ENCODE measurements around the gene WNT8B.

The WNT8B gene

GRCh38 chr10:100485801-100486495, 23.1 kb downstream of the WNT8B start:
- peaks cover 23% of the 10 kb centered on the region for H3K4me1 ChIP-seq (ENCODE audit: insufficient read depth, low read length)
- H3K9me3 ChIP-seq (ENCODE audit: insufficient read depth, low read depth, low read length): no peaks in the 10 kb centered on the region
- H3K9ac ChIP-seq (ENCODE audit: low read depth, low read length): no peak overlapping the region
- peaks cover 97% of the 10 kb centered on the region for H3K27me3 ChIP-seq (ENCODE audit: insufficient read depth, low read length)
- no peak overlapping the region for H3K27ac ChIP-seq (ENCODE audit: low read length)
- H3K36me3 ChIP-seq (ENCODE audit: insufficient read depth, low read depth, low read length): no peaks in the 10 kb centered on the region
- H3K4me3 ChIP-seq (ENCODE audit: low read length): peak overlapping the region; percentile 29; the same call in 1 of the 2 replicates

- Histone ChIP-seq H3K36me3 (ENCODE audit: insufficient read depth, low read depth, low read length) (no peaks in the 10 kb centered on the region), H3K9ac (ENCODE audit: low read depth, low read length) (no peak overlapping the region), H3K9me3 (ENCODE audit: insufficient read depth, low read depth, low read length) (no peaks in the 10 kb centered on the region), H3K4me3 (ENCODE audit: low read length) (no peak overlapping the region), H3K27me3 (ENCODE audit: insufficient read depth, low read length) (peaks cover 97% of the 10 kb centered on the region), H3K4me1 (ENCODE audit: insufficient read depth, low read length) (peaks cover 23% of the 10 kb centered on the region), H3K27ac (ENCODE audit: low read length) (no peak overlapping the region)
Measured at GRCh38 chr10:100487529-100487928, 24.7 kb downstream of the WNT8B start.

- H3K4me3 ChIP-seq (ENCODE audit: low read length): no peak overlapping the region
- no peaks in the 10 kb centered on the region for H3K9me3 ChIP-seq (ENCODE audit: insufficient read depth, low read depth, low read length)
- H3K36me3 ChIP-seq (ENCODE audit: insufficient read depth, low read depth, low read length): no peaks in the 10 kb centered on the region
- peaks cover 18% of the 10 kb centered on the region for H3K4me1 ChIP-seq (ENCODE audit: insufficient read depth, low read length)
- no peak overlapping the region for H3K27ac ChIP-seq (ENCODE audit: low read length)
- H3K9ac ChIP-seq (ENCODE audit: low read depth, low read length): no peak overlapping the region
- peaks cover 95% of the 10 kb centered on the region for H3K27me3 ChIP-seq (ENCODE audit: insufficient read depth, low read length)
Measured at GRCh38 chr10:100489396-100489795, 26.6 kb downstream of the WNT8B start.

- no peak overlapping the region for H3K4me3 ChIP-seq (ENCODE audit: low read length)
Measured at GRCh38 chr10:100490531-100490930, 27.7 kb downstream of the WNT8B start.

GRCh38 chr10:100496567-100496966, 33.8 kb downstream of the WNT8B start:
- peaks cover 71% of the 10 kb centered on the region for H3K27me3 ChIP-seq (ENCODE audit: insufficient read depth, low read length)
- no peaks in the 10 kb centered on the region for H3K9me3 ChIP-seq (ENCODE audit: insufficient read depth, low read depth, low read length)
- H3K27ac ChIP-seq (ENCODE audit: low read length): no peak overlapping the region
- no peaks in the 10 kb centered on the region for H3K4me1 ChIP-seq (ENCODE audit: insufficient read depth, low read length)
- H3K36me3 ChIP-seq (ENCODE audit: insufficient read depth, low read depth, low read length): no peaks in the 10 kb centered on the region
- no peak overlapping the region for H3K4me3 ChIP-seq (ENCODE audit: low read length)
- no peak overlapping the region for H3K9ac ChIP-seq (ENCODE audit: low read depth, low read length)

More at GRCh38 chr10:100490531-100490930, 27.7 kb downstream of the WNT8B start:
- H3K36me3 ChIP-seq (ENCODE audit: insufficient read depth, low read depth, low read length): no peaks in the 10 kb centered on the region
- peaks cover 9% of the 10 kb centered on the region for H3K4me1 ChIP-seq (ENCODE audit: insufficient read depth, low read length)
- peaks cover 93% of the 10 kb centered on the region for H3K27me3 ChIP-seq (ENCODE audit: insufficient read depth, low read length)
- H3K9me3 ChIP-seq (ENCODE audit: insufficient read depth, low read depth, low read length): no peaks in the 10 kb centered on the region
- no peak overlapping the region for H3K9ac ChIP-seq (ENCODE audit: low read depth, low read length)
- no peak overlapping the region for H3K27ac ChIP-seq (ENCODE audit: low read length)

GRCh38 chr10:100498059-100498458, 35.2 kb downstream of the WNT8B start:
- H3K4me1 ChIP-seq (ENCODE audit: insufficient read depth, low read length): no peaks in the 10 kb centered on the region
- H3K36me3 ChIP-seq (ENCODE audit: insufficient read depth, low read depth, low read length): no peaks in the 10 kb centered on the region
- no peak overlapping the region for H3K9ac ChIP-seq (ENCODE audit: low read depth, low read length)
- no peak overlapping the region for H3K27ac ChIP-seq (ENCODE audit: low read length)
- H3K4me3 ChIP-seq (ENCODE audit: low read length): no peak overlapping the region
- no peaks in the 10 kb centered on the region for H3K9me3 ChIP-seq (ENCODE audit: insufficient read depth, low read depth, low read length)
- peaks cover 58% of the 10 kb centered on the region for H3K27me3 ChIP-seq (ENCODE audit: insufficient read depth, low read length)

GRCh38 chr10:100501423-100501822, 38.6 kb downstream of the WNT8B start:
- H3K4me3 ChIP-seq (ENCODE audit: low read length): no peak overlapping the region
- H3K27me3 ChIP-seq (ENCODE audit: insufficient read depth, low read length): peaks cover 28% of the 10 kb centered on the region
- H3K27ac ChIP-seq (ENCODE audit: low read length): no peak overlapping the region
- H3K9me3 ChIP-seq (ENCODE audit: insufficient read depth, low read depth, low read length): no peaks in the 10 kb centered on the region
- no peaks in the 10 kb centered on the region for H3K4me1 ChIP-seq (ENCODE audit: insufficient read depth, low read length)
- H3K9ac ChIP-seq (ENCODE audit: low read depth, low read length): no peak overlapping the region
- H3K36me3 ChIP-seq (ENCODE audit: insufficient read depth, low read depth, low read length): no peaks in the 10 kb centered on the region

- Histone ChIP-seq H3K36me3 (ENCODE audit: insufficient read depth, low read depth, low read length) (no peaks in the 10 kb centered on the region), H3K4me3 (ENCODE audit: low read length) (no peak overlapping the region), H3K9me3 (ENCODE audit: insufficient read depth, low read depth, low read length) (no peaks in the 10 kb centered on the region), H3K9ac (ENCODE audit: low read depth, low read length) (no peak overlapping the region), H3K27me3 (ENCODE audit: insufficient read depth, low read length) (peaks cover 23% of the 10 kb centered on the region; the same call in 1 of the 2 replicates), H3K4me1 (ENCODE audit: insufficient read depth, low read length) (no peaks in the 10 kb centered on the region), H3K27ac (ENCODE audit: low read length) (no peak overlapping the region)
Measured at GRCh38 chr10:100502926-100503494, 40.2 kb downstream of the WNT8B start.

- Histone ChIP-seq H3K27ac (ENCODE audit: low read length) (no peak overlapping the region), H3K27me3 (ENCODE audit: insufficient read depth, low read length) (peaks cover 16% of the 10 kb centered on the region; the same call in 1 of the 2 replicates), H3K36me3 (ENCODE audit: insufficient read depth, low read depth, low read length) (no peaks in the 10 kb centered on the region), H3K9me3 (ENCODE audit: insufficient read depth, low read depth, low read length) (no peaks in the 10 kb centered on the region), H3K4me3 (ENCODE audit: low read length) (no peak overlapping the region), H3K4me1 (ENCODE audit: insufficient read depth, low read length) (no peaks in the 10 kb centered on the region), H3K9ac (ENCODE audit: low read depth, low read length) (no peak overlapping the region)
Measured at GRCh38 chr10:100504096-100504495, 41.3 kb downstream of the WNT8B start.

GRCh38 chr10:100505164-100505563, 42.4 kb downstream of the WNT8B start:
- peaks cover 16% of the 10 kb centered on the region; the same call in 1 of the 2 replicates for H3K27me3 ChIP-seq (ENCODE audit: insufficient read depth, low read length)
- H3K27ac ChIP-seq (ENCODE audit: low read length): no peak overlapping the region
- no peak overlapping the region for H3K9ac ChIP-seq (ENCODE audit: low read depth, low read length)
- H3K9me3 ChIP-seq (ENCODE audit: insufficient read depth, low read depth, low read length): no peaks in the 10 kb centered on the region
- H3K4me1 ChIP-seq (ENCODE audit: insufficient read depth, low read length): no peaks in the 10 kb centered on the region
- no peaks in the 10 kb centered on the region for H3K36me3 ChIP-seq (ENCODE audit: insufficient read depth, low read depth, low read length)
- H3K4me3 ChIP-seq (ENCODE audit: low read length): no peak overlapping the region

GRCh38 chr10:100506596-100507356, 44.0 kb downstream of the WNT8B start:
- H3K27me3 ChIP-seq (ENCODE audit: insufficient read depth, low read length): peaks cover 11% of the 10 kb centered on the region; the same call in 1 of the 2 replicates
- no peaks in the 10 kb centered on the region for H3K4me1 ChIP-seq (ENCODE audit: insufficient read depth, low read length)
- H3K27ac ChIP-seq (ENCODE audit: low read length): no peak overlapping the region
- H3K9ac ChIP-seq (ENCODE audit: low read depth, low read length): no peak overlapping the region
- no peaks in the 10 kb centered on the region for H3K36me3 ChIP-seq (ENCODE audit: insufficient read depth, low read depth, low read length)
- H3K4me3 ChIP-seq (ENCODE audit: low read length): no peak overlapping the region
- H3K9me3 ChIP-seq (ENCODE audit: insufficient read depth, low read depth, low read length): no peaks in the 10 kb centered on the region
